ENCODE measurements around the gene GHRHR.

Gene GHRHR

DNA sequence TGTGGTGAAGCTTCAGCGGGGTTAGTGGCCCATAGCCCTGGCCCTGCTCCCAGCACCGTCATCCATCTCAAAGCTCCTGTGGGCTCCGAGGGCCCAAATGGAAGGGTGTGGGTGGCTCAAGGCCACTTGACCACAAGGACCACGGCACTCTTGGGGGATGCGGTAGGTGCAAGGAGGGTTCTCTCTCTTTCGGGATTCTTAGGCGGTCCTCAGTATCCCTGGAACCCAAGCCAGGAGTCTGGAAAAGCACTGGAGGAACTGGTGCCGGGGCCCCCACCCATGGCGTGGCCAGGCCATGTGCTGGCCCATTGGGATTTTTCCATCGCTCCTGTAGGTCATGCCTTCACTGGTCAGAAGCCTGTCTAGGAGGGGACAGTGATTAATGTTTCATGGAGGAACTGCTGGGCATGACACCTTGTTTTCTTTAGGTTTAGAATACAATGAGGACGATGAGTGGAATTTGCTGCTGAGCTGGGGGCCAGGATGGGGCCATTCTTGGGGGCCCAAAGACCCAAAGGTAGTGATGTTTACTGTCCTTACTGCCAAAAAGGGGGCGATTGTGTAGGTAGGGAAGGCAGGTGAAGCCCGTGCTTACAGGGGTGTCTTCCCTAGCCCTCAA is 35.4 kb upstream of the GHRHR start:
- Histone ChIP-seq H3K27ac (ENCODE audit: low read depth, low read length) (no peak overlapping the region), H3K9ac (ENCODE audit: low read depth, low read length) (no peak overlapping the region), H3K36me3 (ENCODE audit: control insufficient read depth, insufficient read depth, low read length) (no peaks in the 10 kb centered on the region)

DNA sequence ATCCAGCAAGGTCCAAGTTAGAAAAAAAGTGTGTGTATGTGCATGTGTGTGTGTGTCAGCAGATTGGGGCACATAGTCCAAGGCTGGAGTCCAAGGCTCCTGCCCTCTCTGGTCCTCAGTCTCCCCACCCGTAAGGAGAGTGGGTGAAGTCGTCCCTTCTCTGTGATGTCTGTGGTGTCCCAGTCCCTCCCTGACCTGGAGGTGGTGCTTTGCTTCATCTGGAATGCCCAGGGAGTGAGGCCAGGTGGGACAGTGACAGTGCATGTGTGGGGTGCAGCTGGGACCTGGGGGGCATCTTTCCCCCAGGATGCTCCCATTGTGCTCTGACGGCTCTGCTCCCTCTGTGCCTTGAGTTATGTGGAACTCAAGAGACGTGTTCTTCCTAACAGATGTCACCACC is 34.1 kb upstream of the GHRHR start:
- H3K9me3 ChIP-seq (ENCODE audit: control insufficient read depth, insufficient read depth, low read length) = no peaks in the 10 kb centered on the region
- no peak overlapping the region for H3K27ac ChIP-seq (ENCODE audit: low read depth, low read length)
- no peak overlapping the region for H3K9ac ChIP-seq (ENCODE audit: low read depth, low read length)
- H3K4me1 ChIP-seq (ENCODE audit: control insufficient read depth, insufficient read depth, low read length) = peaks cover 9% of the 10 kb centered on the region; the same call in 1 of the 2 replicates
- no peak overlapping the region for H3K4me3 ChIP-seq (ENCODE audit: low read depth, low read length)
- H3K27me3 ChIP-seq (ENCODE audit: control insufficient read depth, insufficient read depth, low read length) = 0 out of 2 replicates have a peak, but pooled peaks cover 4% of the 10 kb centered on the region
- no peaks in the 10 kb centered on the region for H3K36me3 ChIP-seq (ENCODE audit: control insufficient read depth, insufficient read depth, low read length)

More for the DNA sequence above, 35.4 kb upstream of the GHRHR start:
- no peak overlapping the region for H3K4me3 ChIP-seq (ENCODE audit: low read depth, low read length)
- no peaks in the 10 kb centered on the region for H3K9me3 ChIP-seq (ENCODE audit: control insufficient read depth, insufficient read depth, low read length)
- no peaks in the 10 kb centered on the region for H3K27me3 ChIP-seq (ENCODE audit: control insufficient read depth, insufficient read depth, low read length)
- H3K4me1 ChIP-seq (ENCODE audit: control insufficient read depth, insufficient read depth, low read length) = 0 out of 2 replicates have a peak, but pooled peaks cover 2% of the 10 kb centered on the region

DNA sequence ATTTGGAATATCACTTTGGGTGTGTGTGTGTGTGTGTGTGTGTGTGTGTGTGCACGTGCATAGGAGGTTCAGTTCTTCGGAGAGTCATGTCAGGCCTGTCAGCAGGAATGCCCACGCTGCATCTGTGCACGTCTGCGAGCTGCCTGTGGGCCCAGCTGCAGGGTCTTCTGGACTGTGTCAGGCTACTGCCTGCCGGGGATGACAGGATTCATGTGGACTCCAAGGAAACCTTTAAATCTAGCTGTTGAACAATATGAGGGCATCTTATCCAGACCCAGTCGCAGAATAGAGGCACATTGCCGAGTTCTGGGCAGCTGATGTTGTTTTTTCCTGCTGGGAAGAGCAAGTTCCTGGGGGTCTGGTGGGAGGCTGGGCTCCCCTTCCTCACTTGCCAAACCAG is 33.1 kb upstream of the GHRHR start:
- H3K9ac ChIP-seq (ENCODE audit: low read depth, low read length) = no peak overlapping the region
- H3K9me3 ChIP-seq (ENCODE audit: control insufficient read depth, insufficient read depth, low read length) = no peaks in the 10 kb centered on the region
- H3K36me3 ChIP-seq (ENCODE audit: control insufficient read depth, insufficient read depth, low read length) = no peaks in the 10 kb centered on the region
- H3K4me1 ChIP-seq (ENCODE audit: control insufficient read depth, insufficient read depth, low read length) = peaks cover 9% of the 10 kb centered on the region; the same call in 1 of the 2 replicates
- H3K27ac ChIP-seq (ENCODE audit: low read depth, low read length) = no peak overlapping the region
- 0 out of 2 replicates have a peak, but pooled peaks cover 4% of the 10 kb centered on the region for H3K27me3 ChIP-seq (ENCODE audit: control insufficient read depth, insufficient read depth, low read length)
- no peak overlapping the region for H3K4me3 ChIP-seq (ENCODE audit: low read depth, low read length)

DNA sequence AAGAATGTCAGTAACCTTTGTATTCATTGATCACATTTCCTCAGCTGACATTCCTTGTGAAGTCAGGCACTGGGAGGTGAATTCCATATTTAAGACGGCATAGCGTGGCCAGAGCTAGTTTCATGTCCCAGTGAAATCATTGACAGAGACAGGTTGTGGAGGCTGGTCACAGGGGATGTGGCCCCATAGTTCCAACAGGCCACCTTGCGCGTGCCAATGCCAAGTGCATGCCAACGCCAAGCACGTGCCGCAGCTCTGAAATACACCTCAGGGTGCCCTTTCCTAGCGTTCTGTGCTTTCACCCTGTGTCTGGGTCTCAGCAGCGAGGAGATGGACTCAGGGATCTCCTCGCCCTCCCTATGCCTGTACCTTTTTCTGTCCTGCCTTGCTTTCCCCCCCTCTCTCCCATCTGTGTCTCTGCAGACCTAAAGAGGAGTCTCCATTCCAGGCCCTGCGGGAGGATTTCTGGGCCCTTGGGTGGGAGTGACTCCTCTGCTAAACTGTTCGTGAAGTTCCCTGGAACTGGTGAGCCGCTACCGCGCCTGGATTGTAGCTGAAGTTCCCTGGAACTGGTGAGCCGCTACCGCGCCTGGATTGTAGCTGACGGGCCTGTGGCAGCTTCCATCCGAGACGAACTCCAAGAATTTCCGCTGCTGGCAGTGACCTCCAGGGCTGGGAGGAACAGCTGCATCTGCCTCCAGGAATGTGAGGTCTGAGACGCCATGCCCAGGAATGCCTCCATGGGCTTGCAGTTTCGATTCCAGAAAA is 32.4 kb upstream of the GHRHR start:
- Histone ChIP-seq H3K4me3 (ENCODE audit: low read depth, low read length) (no peak overlapping the region), H3K4me1 (ENCODE audit: control insufficient read depth, insufficient read depth, low read length) (peaks cover 9% of the 10 kb centered on the region; the same call in 1 of the 2 replicates), H3K9ac (ENCODE audit: low read depth, low read length) (no peak overlapping the region), H3K9me3 (ENCODE audit: control insufficient read depth, insufficient read depth, low read length) (no peaks in the 10 kb centered on the region), H3K27me3 (ENCODE audit: control insufficient read depth, insufficient read depth, low read length) (0 out of 2 replicates have a peak, but pooled peaks cover 4% of the 10 kb centered on the region), H3K27ac (ENCODE audit: low read depth, low read length) (no peak overlapping the region), H3K36me3 (ENCODE audit: control insufficient read depth, insufficient read depth, low read length) (no peaks in the 10 kb centered on the region)

DNA sequence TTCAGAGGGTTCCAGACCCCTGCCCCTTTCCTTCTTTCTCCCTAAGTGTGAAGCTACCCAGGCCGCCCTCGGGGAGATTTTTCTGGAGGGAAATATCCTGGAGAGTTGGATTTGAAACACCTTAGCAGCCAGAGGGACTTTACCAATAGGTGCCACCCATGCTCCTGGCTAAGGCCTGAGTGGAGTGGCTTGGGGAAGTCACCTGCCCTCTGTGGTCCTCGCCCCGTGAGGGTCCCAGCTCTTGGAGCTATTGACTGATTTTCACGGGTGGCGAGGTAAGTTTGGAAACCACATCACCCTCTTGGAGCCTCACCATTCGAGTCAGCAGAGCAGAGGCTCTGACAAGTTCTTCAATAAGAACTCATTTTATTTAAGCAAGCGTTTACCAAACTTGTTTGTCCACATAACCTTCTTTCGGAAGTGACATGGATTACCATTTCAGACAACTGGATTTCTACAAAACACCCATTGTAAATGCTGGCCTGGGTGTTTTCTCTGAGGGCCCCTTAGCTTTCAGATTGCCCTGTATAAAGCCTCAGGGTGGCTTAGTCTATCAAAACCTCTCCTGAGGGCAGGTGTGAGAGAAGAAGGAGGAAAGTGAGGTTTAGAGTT is 31.7 kb upstream of the GHRHR start:
- Histone ChIP-seq H3K9ac (ENCODE audit: low read depth, low read length) (no peak overlapping the region), H3K27me3 (ENCODE audit: control insufficient read depth, insufficient read depth, low read length) (0 out of 2 replicates have a peak, but pooled peaks cover 4% of the 10 kb centered on the region), H3K4me1 (ENCODE audit: control insufficient read depth, insufficient read depth, low read length) (peaks cover 9% of the 10 kb centered on the region; the same call in 1 of the 2 replicates), H3K27ac (ENCODE audit: low read depth, low read length) (no peak overlapping the region), H3K4me3 (ENCODE audit: low read depth, low read length) (no peak overlapping the region), H3K9me3 (ENCODE audit: control insufficient read depth, insufficient read depth, low read length) (no peaks in the 10 kb centered on the region), H3K36me3 (ENCODE audit: control insufficient read depth, insufficient read depth, low read length) (no peaks in the 10 kb centered on the region)

DNA sequence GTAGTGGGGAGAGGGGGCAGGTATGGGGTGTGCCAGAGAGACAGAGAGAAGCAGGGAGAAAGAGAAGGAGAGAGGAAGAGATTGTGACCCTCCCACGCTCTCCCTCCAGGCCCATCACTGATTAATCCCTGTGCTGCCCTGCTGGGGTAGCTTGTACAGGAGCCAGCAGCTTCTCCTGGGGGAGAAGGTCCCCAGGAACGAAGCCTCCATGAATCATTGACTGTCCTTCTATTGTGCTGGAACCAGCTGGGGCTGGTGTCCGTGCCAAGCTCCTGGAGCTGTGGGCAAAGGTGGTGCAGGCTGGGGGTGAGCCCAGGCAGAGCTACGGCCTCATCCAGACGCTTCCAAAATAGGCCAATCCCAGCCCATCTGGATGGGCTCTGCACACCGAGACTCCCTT is 31.2 kb upstream of the GHRHR start:
- no peak overlapping the region for H3K27ac ChIP-seq (ENCODE audit: low read depth, low read length)

DNA sequence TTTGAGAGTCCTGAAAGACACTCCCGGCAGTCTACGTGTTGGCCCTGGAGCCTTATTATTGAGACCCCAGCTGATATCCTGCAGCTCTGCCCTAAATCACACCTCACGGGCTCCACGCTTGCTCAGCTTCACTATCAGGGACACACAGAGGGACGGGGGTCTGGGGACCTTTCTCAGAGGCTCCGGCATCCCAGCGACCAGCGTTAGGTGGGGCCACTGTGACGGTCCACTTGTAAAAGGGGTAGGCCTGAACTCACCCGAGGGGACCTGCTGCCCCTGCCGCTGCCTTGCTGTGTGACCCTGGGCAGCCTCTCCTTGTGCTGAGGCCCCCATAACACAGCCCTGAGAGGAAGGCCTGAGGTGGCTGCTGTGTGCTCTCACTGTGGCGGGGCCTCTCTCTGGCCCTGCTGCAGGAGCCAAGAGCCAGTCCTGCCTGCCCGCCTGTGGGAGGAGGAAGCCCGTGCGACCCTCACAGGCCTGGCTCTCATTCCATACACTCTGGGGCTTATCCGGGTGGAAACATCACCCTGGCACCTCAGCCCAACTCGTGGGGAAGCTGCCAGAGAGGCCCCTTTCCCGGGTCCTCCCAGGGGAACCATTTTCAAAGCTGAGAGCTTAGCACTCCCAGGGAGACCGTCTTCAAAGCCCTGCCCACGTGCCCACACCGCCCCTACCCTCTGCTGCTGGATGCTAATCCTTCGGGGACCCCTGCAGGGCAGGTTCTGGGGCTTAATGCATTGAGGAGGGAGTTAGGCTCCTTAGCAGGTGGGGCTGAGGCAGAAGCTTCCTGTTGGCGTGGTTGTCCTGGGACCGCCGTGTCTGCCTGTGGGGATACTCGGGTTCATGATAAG is 30.4 kb upstream of the GHRHR start:
- H3K4me3 ChIP-seq (ENCODE audit: low read depth, low read length) = no peak overlapping the region
- no peak overlapping the region for H3K27ac ChIP-seq (ENCODE audit: low read depth, low read length)
- H3K36me3 ChIP-seq (ENCODE audit: control insufficient read depth, insufficient read depth, low read length) = no peaks in the 10 kb centered on the region
- H3K9ac ChIP-seq (ENCODE audit: low read depth, low read length) = no peak overlapping the region
- no peaks in the 10 kb centered on the region for H3K9me3 ChIP-seq (ENCODE audit: control insufficient read depth, insufficient read depth, low read length)
- peaks cover 9% of the 10 kb centered on the region; the same call in 1 of the 2 replicates for H3K4me1 ChIP-seq (ENCODE audit: control insufficient read depth, insufficient read depth, low read length)
- H3K27me3 ChIP-seq (ENCODE audit: control insufficient read depth, insufficient read depth, low read length) = 0 out of 2 replicates have a peak, but pooled peaks cover 4% of the 10 kb centered on the region

More for the DNA sequence above, 31.2 kb upstream of the GHRHR start:
- Histone ChIP-seq H3K4me1 (ENCODE audit: control insufficient read depth, insufficient read depth, low read length) (peaks cover 9% of the 10 kb centered on the region; the same call in 1 of the 2 replicates), H3K4me3 (ENCODE audit: low read depth, low read length) (no peak overlapping the region), H3K36me3 (ENCODE audit: control insufficient read depth, insufficient read depth, low read length) (no peaks in the 10 kb centered on the region), H3K27me3 (ENCODE audit: control insufficient read depth, insufficient read depth, low read length) (0 out of 2 replicates have a peak, but pooled peaks cover 4% of the 10 kb centered on the region), H3K9ac (ENCODE audit: low read depth, low read length) (no peak overlapping the region), H3K9me3 (ENCODE audit: control insufficient read depth, insufficient read depth, low read length) (no peaks in the 10 kb centered on the region)

DNA sequence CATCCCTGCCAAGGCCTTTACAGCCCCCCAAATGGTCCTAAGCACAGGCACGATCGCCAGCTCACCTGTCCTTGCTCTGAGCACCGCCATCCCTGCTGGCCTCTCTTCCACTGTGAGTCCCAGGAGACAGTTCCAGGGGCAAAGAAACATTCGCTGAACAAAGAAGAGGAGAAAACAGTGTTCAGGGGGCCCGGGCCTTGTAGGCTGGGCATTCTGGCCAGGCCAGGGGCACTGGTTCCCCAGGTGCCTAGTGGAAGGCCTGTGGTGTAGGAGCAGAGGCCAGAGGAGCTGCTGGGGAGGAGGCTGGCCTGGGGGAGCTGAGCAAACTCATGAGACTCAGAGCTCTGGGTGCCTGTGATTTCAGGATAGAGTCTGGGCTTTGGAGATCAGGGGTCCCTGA is 29.5 kb upstream of the GHRHR start:
- H3K27me3 ChIP-seq (ENCODE audit: control insufficient read depth, insufficient read depth, low read length) = 0 out of 2 replicates have a peak, but pooled peaks cover 4% of the 10 kb centered on the region
- H3K4me1 ChIP-seq (ENCODE audit: control insufficient read depth, insufficient read depth, low read length) = peaks cover 9% of the 10 kb centered on the region; the same call in 1 of the 2 replicates
- H3K36me3 ChIP-seq (ENCODE audit: control insufficient read depth, insufficient read depth, low read length) = no peaks in the 10 kb centered on the region
- H3K9ac ChIP-seq (ENCODE audit: low read depth, low read length) = no peak overlapping the region
- H3K9me3 ChIP-seq (ENCODE audit: control insufficient read depth, insufficient read depth, low read length) = no peaks in the 10 kb centered on the region
- H3K4me3 ChIP-seq (ENCODE audit: low read depth, low read length) = no peak overlapping the region
- no peak overlapping the region for H3K27ac ChIP-seq (ENCODE audit: low read depth, low read length)

DNA sequence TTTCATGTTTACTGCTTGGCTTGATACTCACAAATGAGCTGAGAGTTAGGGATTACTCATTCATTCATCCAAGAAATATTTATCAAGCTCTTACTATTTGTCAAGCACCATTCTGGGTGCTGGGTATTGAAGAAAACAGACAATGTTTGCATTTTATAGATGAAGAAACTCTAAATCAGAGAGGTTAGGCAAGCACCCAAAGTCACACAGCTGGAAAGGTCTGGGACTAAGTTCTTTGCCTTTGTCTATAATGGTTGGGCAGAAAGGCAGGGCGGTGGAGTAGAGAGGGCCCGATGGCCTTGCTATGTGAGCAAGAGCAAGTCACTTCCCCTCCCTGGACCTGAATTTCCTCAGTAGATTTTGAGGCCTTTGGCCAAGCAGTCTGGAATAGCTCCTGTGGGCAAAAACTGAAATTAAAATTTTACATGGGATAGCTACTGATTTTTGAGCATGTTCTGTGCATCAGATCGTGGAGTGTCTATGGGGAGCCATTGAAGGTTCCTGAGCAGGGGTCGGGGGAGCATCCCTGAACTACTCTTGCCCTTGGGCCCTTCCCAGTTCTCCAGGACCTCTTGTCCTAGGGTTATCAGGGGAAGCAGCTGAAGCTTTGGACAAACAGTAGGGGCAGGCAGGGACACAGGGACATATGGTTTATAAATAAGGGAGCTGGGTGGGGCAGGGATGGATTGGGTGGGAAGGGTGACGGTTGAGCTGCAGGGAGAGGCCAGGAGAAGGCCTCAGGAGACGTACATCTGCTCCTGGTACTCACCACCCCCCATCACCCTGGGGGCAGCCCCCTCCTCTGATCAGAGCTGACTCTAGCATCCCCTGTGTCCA is 28.8 kb upstream of the GHRHR start:
- peaks cover 9% of the 10 kb centered on the region; the same call in 1 of the 2 replicates for H3K4me1 ChIP-seq (ENCODE audit: control insufficient read depth, insufficient read depth, low read length)
- no peak overlapping the region for H3K27ac ChIP-seq (ENCODE audit: low read depth, low read length)
- no peaks in the 10 kb centered on the region for H3K9me3 ChIP-seq (ENCODE audit: control insufficient read depth, insufficient read depth, low read length)
- no peaks in the 10 kb centered on the region for H3K36me3 ChIP-seq (ENCODE audit: control insufficient read depth, insufficient read depth, low read length)
- H3K27me3 ChIP-seq (ENCODE audit: control insufficient read depth, insufficient read depth, low read length) = 0 out of 2 replicates have a peak, but pooled peaks cover 4% of the 10 kb centered on the region
- H3K9ac ChIP-seq (ENCODE audit: low read depth, low read length) = no peak overlapping the region
- H3K4me3 ChIP-seq (ENCODE audit: low read depth, low read length) = no peak overlapping the region

DNA sequence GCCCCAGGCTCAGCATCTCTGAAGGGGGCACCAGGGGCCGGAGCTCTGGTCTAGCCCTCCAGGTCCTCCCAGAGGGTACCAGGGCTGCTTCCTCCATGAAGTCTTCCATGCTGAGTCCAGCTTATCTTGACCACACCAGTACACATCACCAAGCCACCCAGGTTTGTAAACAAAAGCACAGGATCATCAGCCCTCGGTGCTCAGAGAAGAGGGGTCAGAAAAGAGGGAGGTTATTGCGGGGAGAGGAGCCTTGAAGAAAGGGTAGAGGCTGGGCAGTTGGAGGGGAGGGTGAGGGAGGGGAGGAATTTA is 28.2 kb upstream of the GHRHR start:
- Histone ChIP-seq H3K27me3 (ENCODE audit: control insufficient read depth, insufficient read depth, low read length) (peaks cover 4% of the 10 kb centered on the region; the same call in 1 of the 2 replicates), H3K9me3 (ENCODE audit: control insufficient read depth, insufficient read depth, low read length) (no peaks in the 10 kb centered on the region), H3K27ac (ENCODE audit: low read depth, low read length) (no peak overlapping the region), H3K4me1 (ENCODE audit: control insufficient read depth, insufficient read depth, low read length) (peaks cover 9% of the 10 kb centered on the region; the same call in 1 of the 2 replicates), H3K9ac (ENCODE audit: low read depth, low read length) (no peak overlapping the region), H3K4me3 (ENCODE audit: low read depth, low read length) (no peak overlapping the region), H3K36me3 (ENCODE audit: control insufficient read depth, insufficient read depth, low read length) (no peaks in the 10 kb centered on the region)

Measured in HUES48 (cell line).